Osteoblast (primary cell): Measurements from ENCODE around the gene PACS2. TPM values are rescaled to one million over a fixed set of nuclear protein-coding genes. Genes with fewer than 3 reads are reported as not detected.
"Not testable (repeated sequence)": the region's sequence is repeated elsewhere in the genome, so short reads cannot be mapped to it uniquely, and the experiment has no call there.

Experiments used
- DNase-seq: peaks from one replicate; pipeline ENCODE4 v3.0.0; 2011; ENCODE audit warnings: low spot score, mixed read lengths; ENCODE audit not compliant: insufficient read length; ENCODE audit errors: missing footprints
- H2AFZ ChIP-seq: 2 replicates; pipeline ENCODE4 v1.6.0; 2011; ENCODE audit warnings: mild to moderate bottlenecking, low read length
- H3K27ac ChIP-seq: 2 replicates; pipeline ENCODE4 v1.5.1; 2011; ENCODE audit warnings: mild to moderate bottlenecking, low read depth, low read length, moderate library complexity
- H3K27me3 ChIP-seq: 2 replicates; pipeline ENCODE4 v1.6.0; 2012; ENCODE audit warnings: mild to moderate bottlenecking, control low read depth, inconsistent platforms, low read length, moderate library complexity; ENCODE audit not compliant: insufficient read depth
- H3K36me3 ChIP-seq: 2 replicates; pipeline ENCODE4 v1.5.1; 2011; ENCODE audit warnings: mild to moderate bottlenecking, low read length, control low read depth, moderate library complexity; ENCODE audit not compliant: insufficient read depth
- H3K4me1 ChIP-seq: 2 replicates; pipeline ENCODE4 v1.5.1; 2011; ENCODE audit warnings: mild to moderate bottlenecking, low read length, control low read depth, moderate library complexity; ENCODE audit not compliant: insufficient read depth
- H3K4me2 ChIP-seq: 2 replicates; pipeline ENCODE4 v1.6.0; 2011; ENCODE audit warnings: mild to moderate bottlenecking, low read length; ENCODE audit not compliant: insufficient read depth
- H3K4me3 ChIP-seq: fragments of 200-600 bp; sonication (generic); 3 replicates; pipeline ENCODE4 v1.5.1; 2012; ENCODE audit warnings: mild to moderate bottlenecking, low read length, inconsistent platforms; ENCODE audit not compliant: insufficient read depth
- H3K79me2 ChIP-seq: 2 replicates; pipeline ENCODE4 v1.6.0; 2012; ENCODE audit warnings: mild to moderate bottlenecking, low read length, control low read depth, inconsistent platforms; ENCODE audit not compliant: insufficient read depth
- H3K9me3 ChIP-seq: 2 replicates; pipeline ENCODE4 v1.5.1; 2011; ENCODE audit warnings: low read depth, low read length, control low read depth
- H4K20me1 ChIP-seq: 2 replicates; pipeline ENCODE4 v1.6.0; 2012; ENCODE audit warnings: mild to moderate bottlenecking, low read length, control low read depth; ENCODE audit not compliant: insufficient read depth
- total RNA-seq: library from RNA; depleted of rRNA; stranded (reverse); fragments of >200 nt; gene quantifications from 2 replicates; pipeline ENCODE4 v1.2.3, GENCODE V29; 2012
- TF ChIP-seq, protein P1 (sequence below): IDR thresholded peaks from 2 replicates; pipeline ENCODE4 v1.5.1; 2011; ENCODE audit warnings: mild to moderate bottlenecking, low read depth, low read length, moderate library complexity; ENCODE audit errors: extremely low read depth

Gene PACS2
- total RNA-seq, 1 donor: 81.1 TPM

DNA sequence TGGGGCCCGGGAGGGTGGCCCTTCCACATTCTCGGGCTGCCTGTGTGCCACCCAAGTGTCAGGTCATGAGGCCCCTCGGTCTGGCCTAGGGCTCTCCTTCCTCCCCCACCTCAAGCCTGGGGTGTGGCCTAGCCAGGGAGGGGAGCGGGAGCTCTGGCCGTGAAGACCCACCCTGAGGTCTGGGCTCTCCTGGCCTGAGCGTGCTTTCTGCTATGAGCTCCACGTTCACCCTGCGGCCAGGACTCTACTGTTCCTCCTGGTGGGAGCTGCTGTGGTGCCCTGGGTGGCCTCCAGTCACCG is 12.0 kb downstream of the PACS2 start:
- H2AFZ ChIP-seq: no peak overlapping the region
- H3K79me2 ChIP-seq: peaks cover 91% of the 10 kb centered on the region

DNA sequence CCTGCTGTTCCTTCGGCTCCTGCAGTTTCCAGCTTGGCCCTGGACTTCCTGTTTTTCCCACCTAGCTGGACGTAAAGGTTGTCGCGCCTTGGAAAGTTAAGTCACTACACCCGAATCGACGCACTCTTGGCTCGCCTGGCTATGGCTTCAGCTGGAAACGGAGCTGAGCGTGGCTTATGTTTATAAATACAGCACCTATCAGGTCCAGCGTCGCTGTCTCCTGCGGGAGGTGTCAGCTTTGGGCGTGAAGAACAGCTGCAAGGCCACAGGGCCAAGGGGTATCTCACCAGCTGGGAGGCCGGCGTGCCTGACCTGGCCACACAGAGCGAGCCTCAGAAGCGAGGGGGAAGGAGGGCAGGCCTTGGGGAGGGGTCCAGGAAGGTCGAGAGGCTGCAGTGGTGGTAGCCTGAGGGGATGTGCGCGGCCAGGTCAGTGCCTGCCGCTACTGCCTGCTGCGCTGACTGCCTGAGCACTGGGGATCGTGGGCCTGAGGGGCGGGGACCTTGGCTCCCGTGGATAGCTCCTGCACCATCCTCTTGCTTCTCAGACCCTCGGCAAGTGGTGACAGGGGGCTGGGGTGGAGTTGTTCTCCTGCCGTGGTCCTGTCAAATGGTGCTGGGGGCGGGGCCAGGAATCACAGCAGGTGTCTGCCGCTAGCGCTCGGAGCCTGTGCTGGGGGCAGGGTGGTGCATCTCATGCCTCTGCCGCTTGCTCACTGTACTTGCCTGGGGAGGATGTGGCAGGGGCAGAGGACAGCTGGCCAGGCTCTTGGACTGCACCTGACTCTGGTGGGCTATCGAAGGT is 12.5 kb downstream of the PACS2 start:
- H3K79me2 ChIP-seq: peaks cover 94% of the 10 kb centered on the region
- no peak overlapping the region for H3K4me3 ChIP-seq
- no peak overlapping the region for H2AFZ ChIP-seq
- no peaks in the 10 kb centered on the region for H3K36me3 ChIP-seq
- H3K9me3 ChIP-seq: no peaks in the 10 kb centered on the region
- peaks cover 26% of the 10 kb centered on the region for H4K20me1 ChIP-seq
- TF ChIP-seq, protein P1, sequence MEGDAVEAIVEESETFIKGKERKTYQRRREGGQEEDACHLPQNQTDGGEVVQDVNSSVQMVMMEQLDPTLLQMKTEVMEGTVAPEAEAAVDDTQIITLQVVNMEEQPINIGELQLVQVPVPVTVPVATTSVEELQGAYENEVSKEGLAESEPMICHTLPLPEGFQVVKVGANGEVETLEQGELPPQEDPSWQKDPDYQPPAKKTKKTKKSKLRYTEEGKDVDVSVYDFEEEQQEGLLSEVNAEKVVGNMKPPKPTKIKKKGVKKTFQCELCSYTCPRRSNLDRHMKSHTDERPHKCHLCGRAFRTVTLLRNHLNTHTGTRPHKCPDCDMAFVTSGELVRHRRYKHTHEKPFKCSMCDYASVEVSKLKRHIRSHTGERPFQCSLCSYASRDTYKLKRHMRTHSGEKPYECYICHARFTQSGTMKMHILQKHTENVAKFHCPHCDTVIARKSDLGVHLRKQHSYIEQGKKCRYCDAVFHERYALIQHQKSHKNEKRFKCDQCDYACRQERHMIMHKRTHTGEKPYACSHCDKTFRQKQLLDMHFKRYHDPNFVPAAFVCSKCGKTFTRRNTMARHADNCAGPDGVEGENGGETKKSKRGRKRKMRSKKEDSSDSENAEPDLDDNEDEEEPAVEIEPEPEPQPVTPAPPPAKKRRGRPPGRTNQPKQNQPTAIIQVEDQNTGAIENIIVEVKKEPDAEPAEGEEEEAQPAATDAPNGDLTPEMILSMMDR: no peak
- H3K4me2 ChIP-seq: no peak overlapping the region
- peaks cover 19% of the 10 kb centered on the region for H3K4me1 ChIP-seq
- no peak overlapping the region for H3K27ac ChIP-seq
- DNase-seq: peak; percentile 76
- no peaks in the 10 kb centered on the region for H3K27me3 ChIP-seq

More for the DNA sequence above, 12.0 kb downstream of the PACS2 start:
- Histone ChIP-seq H3K4me2 (no peak overlapping the region), H3K4me3 (no peak overlapping the region), H4K20me1 (peaks cover 26% of the 10 kb centered on the region), H3K9me3 (no peaks in the 10 kb centered on the region), H3K4me1 (peaks cover 19% of the 10 kb centered on the region), H3K27ac (no peak overlapping the region), H3K36me3 (no peaks in the 10 kb centered on the region), H3K27me3 (no peaks in the 10 kb centered on the region)
- TF ChIP-seq, protein P1: no peak
- peak; percentile 72 for DNase-seq

DNA sequence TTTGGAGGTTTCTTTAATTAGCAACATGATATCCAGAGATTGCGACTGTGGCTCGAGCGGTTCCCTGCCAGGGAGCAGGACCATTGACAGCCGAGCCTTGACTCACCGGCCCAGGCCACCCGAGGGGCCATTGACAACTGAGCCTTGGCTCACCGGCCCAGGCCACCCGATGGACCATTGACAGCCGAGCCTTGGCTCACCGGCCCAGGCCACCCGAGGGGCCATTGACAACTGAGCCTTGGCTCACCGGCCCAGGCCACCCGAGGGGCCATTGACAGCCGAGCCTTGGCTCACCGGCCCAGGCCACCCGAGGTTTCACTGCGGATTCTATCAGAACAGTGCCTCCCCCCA is 13.1 kb downstream of the PACS2 start:
- H3K4me2 ChIP-seq, H3K36me3 ChIP-seq, H3K4me3 ChIP-seq, H3K27ac ChIP-seq, DNase-seq, H2AFZ ChIP-seq, H3K9me3 ChIP-seq, H3K27me3 ChIP-seq: not testable (repeated sequence)
- Histone ChIP-seq H3K4me1 (peaks cover 16% of the 10 kb centered on the region), H4K20me1 (peaks cover 26% of the 10 kb centered on the region), H3K79me2 (peaks cover 96% of the 10 kb centered on the region)

DNA sequence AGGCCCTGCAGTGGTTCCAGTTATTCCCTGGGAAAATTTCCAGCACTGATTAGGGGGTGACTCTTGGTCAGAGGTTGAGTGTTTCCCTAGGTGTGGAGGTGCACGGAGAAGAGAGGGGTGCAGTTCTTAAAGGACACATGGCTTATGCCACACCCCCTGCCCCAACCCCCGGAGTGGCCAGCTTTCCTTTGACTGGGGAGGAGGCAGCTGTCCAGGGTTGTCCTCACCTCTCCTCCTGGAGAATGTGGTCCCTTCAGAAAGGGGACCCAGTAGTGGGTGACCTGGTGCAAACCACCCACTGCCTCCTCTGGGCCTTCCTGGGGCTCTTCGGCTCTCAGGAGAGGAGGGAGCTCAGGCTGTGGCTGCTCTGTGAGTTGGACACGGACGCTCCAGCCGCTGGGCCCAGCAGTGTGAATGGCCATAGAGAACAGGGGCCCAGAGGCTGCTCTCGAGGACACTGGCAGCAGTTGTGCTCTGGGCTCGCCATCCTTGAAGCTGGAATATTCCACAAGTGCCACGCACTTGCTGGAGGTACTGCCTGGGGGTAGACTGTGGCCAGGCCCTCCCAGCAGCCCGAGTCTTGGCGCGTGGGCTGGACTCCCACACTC is 13.6 kb downstream of the PACS2 start:
- TF ChIP-seq, protein P1: no peak
- no peak overlapping the region for H2AFZ ChIP-seq
- no peaks in the 10 kb centered on the region for H3K36me3 ChIP-seq
- no peak overlapping the region for H3K27ac ChIP-seq
- H3K4me1 ChIP-seq: peaks cover 11% of the 10 kb centered on the region
- H3K4me3 ChIP-seq: no peak overlapping the region
- peak; percentile 42 for DNase-seq
- H3K9me3 ChIP-seq: no peaks in the 10 kb centered on the region
- no peak overlapping the region for H3K4me2 ChIP-seq
- H3K79me2 ChIP-seq: peaks cover 96% of the 10 kb centered on the region
- H3K27me3 ChIP-seq: no peaks in the 10 kb centered on the region
- peaks cover 26% of the 10 kb centered on the region for H4K20me1 ChIP-seq
